Aorta (tissue), 5 donors: ENCODE data around the gene ARID1B. TPM values are rescaled to one million over a fixed set of nuclear protein-coding genes. Genes with fewer than 3 reads are reported as not detected.
A peak's percentile ranks its signal among the peaks of the same experiment; 100 is the strongest.

Experiments
- ATAC-seq: fragments of 200-7000 bp; cut with Tn5 transposase; one replicate; pipeline ENCODE4 v1.9.1; 2022; ENCODE audit warnings: moderate library complexity; ENCODE audit not compliant: low FRiP score
- DNase-seq, 2 donors: peaks; one replicate each; pipeline ENCODE4 v3.0.0-alpha.2; 2020
- H3K27ac ChIP-seq, 2 donors: one replicate each; pipeline ENCODE4 v1.5.1; 2013; ENCODE audit warnings: low read length in 2 of 2, mild to moderate bottlenecking in 2 of 2, moderate library complexity in 2 of 2, control low read depth in 1 of 2, inconsistent platforms in 1 of 2, low read depth in 1 of 2
- H3K27me3 ChIP-seq, 2 donors: one replicate each; pipeline ENCODE4 v1.6.1; 2013; ENCODE audit warnings: control low read depth in 1 of 2, low read length in 1 of 2, mild to moderate bottlenecking in 1 of 2, moderate library complexity in 1 of 2; ENCODE audit not compliant: insufficient read depth in 2 of 2, control insufficient read depth in 1 of 2
- H3K36me3 ChIP-seq, 2 donors: one replicate each; pipeline ENCODE4 v1.6.1; 2013; ENCODE audit warnings: control low read depth in 1 of 2, low read length in 1 of 2, mild to moderate bottlenecking in 1 of 2; ENCODE audit not compliant: insufficient read depth in 2 of 2, control insufficient read depth in 1 of 2
- H3K4me1 ChIP-seq, 2 donors: one replicate each; pipeline ENCODE4 v1.6.1; 2013; ENCODE audit warnings: low read length in 2 of 2, control low read depth in 1 of 2, mild to moderate bottlenecking in 1 of 2, moderate library complexity in 1 of 2; ENCODE audit not compliant: insufficient read depth in 2 of 2, control insufficient read depth in 1 of 2
- H3K4me3 ChIP-seq, 2 donors: one replicate each; pipeline ENCODE4 v1.5.1; 2013; ENCODE audit warnings: low read length in 2 of 2, control low read depth in 1 of 2, mild to moderate bottlenecking in 1 of 2
- H3K9me3 ChIP-seq: one replicate; pipeline ENCODE4 v1.6.1; 2013; ENCODE audit warnings: mild to moderate bottlenecking, low read length; ENCODE audit not compliant: control insufficient read depth
- WGBS, 2 donors: extraction: QIAGEN DNeasy Blood & Tissue Kit; methylation state at CpG; one replicate each; pipeline ENCODE4 v1.1.7; 2013; 5-methylcytosine and 5-hydroxymethylcytosine counted together
- intact Hi-C, 2 donors: fragments of 100-400 bp; cut with DNase I; formaldehyde crosslinking; loops; one replicate each; pipeline versions ENCODE4 v1.14.2 to v1.15.0; 2022
- polyA plus RNA-seq, 2 donors: library from polyadenylated mRNA; stranded (reverse); fragments of 200-250 nt; gene quantifications; one replicate each; pipeline ENCODE4 v1.2.3, GENCODE V29; 2013
- total RNA-seq, 2 donors: library from RNA; stranded (reverse); fragmentation: NEBNext Ultra II Directional; extraction: Animal tissue kit (Norgen Biotek cat#: 25700); gene quantifications; one replicate each; pipeline ENCODE4 v1.2.1, GENCODE V29; 2021
- donor health status: healthy with polysubstance abuse.
- donor health status: Bipolar disorder and iron deficiency.
- donor health status: DM: no; HTN: no; CAD: no.
- donor health status: DM: no; HTN: no; CAD: no.
- donor health status: DM: yes; HTN: yes; CAD: no.

Gene ARID1B
- total and polyA plus RNA-seq, 4 donors = 6.5 to 143 (median 54.5) TPM

DNA sequence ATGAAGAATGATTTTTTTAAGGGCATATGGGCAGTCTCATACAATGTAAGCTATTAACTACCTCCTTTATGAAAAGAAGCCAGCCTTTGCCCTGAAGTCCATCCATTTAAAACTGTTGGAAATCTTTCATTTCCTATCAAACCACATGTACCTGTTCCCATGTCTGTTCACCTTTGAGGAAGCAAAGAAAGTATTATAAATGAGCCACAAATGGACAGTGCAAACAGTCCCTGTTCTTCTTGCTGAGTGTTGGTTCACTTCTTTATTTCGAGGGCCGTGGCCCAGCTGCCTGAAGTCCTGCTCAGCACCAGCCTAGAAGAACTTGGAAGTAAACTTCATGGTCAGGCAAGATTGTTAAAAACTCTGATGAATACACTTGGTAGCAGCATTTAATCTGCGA, 433.8 kb downstream of the ARID1B start:
- no peaks in the 10 kb centered on the region for H3K4me1 ChIP-seq
- no peaks in the 10 kb centered on the region for H3K27me3 ChIP-seq
- H3K4me3 ChIP-seq = no peak overlapping the region
- H3K27ac ChIP-seq = peak overlapping the region in 1 of 2 donors; percentile 25
- no peak for ATAC-seq
- 90 to 93% methylated on average over 3 of the region's 3 CpGs for WGBS, 2 donors
- no peak for DNase-seq
- peaks cover 0 to 6% of the 10 kb centered on the region in 2 donors for H3K36me3 ChIP-seq
- intact Hi-C loops = no loop called here
- H3K9me3 ChIP-seq = no peaks in the 10 kb centered on the region

DNA sequence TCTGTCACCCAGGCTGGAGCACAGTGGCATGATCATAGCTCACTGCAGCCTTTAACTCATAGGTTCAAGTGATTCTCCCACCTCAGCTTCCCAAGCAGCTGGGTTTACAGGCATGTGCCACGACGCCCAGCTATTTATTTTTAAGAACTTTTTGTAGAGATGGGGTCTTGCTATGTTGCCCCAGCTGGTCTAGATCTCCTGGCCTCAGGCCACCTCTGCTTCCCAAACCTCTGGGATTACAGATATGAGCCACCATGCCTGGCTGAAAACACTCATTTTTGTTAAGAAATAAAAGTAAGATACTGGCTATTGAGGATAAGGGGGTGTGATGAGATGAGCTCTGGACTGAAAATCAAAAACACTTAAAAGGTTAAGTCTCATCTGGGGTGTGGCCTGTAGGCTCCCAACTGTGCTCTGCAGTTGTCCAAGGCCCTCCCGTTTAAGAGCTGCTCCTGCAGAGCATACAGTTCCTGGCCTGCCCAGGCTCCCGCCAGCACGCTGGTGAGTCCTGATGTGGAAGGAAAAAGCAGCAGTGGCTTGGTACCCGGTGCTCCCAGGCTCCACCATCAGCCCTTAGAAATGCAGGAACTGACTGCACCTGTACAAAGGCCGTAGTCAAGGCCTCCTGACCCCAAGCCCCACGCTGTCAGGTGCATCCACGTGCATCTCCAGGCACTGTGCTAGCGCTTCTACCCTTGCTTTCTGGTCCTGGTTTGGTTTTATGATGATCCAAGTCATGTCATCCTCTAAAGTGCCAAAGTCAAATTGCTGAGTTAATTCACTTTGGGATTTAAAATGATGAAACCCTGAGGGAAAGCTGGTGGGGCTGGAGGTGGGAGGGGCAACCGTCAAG, 434.7 kb downstream of the ARID1B start:
- Histone ChIP-seq H3K4me1 (no peaks in the 10 kb centered on the region), H3K36me3 (peaks cover 0 to 2% of the 10 kb centered on the region in 2 donors), H3K27me3 (no peaks in the 10 kb centered on the region), H3K9me3 (no peaks in the 10 kb centered on the region), H3K4me3 (no peak overlapping the region), H3K27ac (no peak overlapping the region)
- WGBS, 2 donors = 80 to 82% methylated on average over 11 of the region's 11 CpGs
- peak in 1 of 2 donors; percentile 54 for DNase-seq
- ATAC-seq = peak; percentile 17
- intact Hi-C loops = no loop called here

DNA sequence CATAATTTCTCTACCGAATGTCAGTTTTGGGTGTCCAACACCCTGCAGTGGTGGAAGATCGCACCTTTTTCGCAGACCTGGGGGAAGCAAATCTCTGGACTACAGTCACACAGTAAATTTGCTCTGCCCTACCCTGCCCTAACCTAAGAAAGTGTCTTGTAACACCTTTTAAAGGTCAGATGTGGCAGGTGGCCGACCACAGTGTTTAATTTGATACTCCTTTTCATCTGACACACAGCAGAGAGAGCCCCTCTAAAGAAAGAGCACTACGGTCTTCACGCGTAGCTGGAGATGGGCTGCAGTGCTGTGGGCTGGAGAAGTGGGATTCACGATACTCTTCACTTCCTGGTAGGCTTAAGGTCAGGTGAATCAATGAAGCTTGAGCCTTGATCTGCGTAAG, 436.2 kb downstream of the ARID1B start:
- Histone ChIP-seq H3K27ac (peak overlapping the region in 1 of 2 donors; percentile 45), H3K36me3 (no peaks in the 10 kb centered on the region), H3K27me3 (no peaks in the 10 kb centered on the region), H3K4me1 (no peaks in the 10 kb centered on the region), H3K4me3 (no peak overlapping the region), H3K9me3 (no peaks in the 10 kb centered on the region)
- 92 to 95% methylated on average over 9 of the region's 9 CpGs for WGBS, 2 donors
- DNase-seq (no peak), ATAC-seq (no peak)
- intact Hi-C loops = no loop called here

DNA sequence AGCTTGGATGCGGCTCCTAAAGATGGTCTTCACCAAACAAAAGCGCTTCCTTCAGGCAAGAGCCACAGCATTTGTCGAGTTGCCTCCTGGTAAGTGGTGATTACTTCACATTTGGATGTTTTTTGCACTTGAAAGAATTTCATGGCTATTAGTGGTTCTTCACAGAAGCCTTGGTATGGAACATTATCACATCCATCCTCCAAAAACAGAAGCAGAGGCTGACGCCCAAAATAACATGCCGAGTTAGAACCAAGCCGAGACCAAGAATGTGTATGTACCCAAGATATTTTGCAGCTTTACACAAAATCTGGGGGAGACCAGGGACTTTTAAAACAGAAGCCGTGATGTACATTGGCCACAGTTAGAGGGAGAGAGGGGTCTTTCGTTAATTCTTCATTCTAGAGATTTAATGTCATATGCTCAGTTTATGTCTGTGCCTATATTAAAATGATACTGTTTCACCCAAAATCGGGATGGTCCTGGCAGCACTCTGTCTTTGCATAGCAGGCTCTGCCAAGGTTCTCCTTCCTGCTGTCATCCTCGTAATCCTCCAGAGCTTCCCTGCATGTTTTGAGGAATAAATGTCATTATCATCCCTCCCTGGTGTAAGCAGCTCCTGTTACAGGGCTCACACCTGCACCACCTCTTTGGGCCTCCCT, 436.9 kb downstream of the ARID1B start:
- Histone ChIP-seq H3K36me3 (no peaks in the 10 kb centered on the region), H3K27me3 (no peaks in the 10 kb centered on the region), H3K4me3 (no peak overlapping the region), H3K9me3 (no peaks in the 10 kb centered on the region), H3K27ac (no peak overlapping the region), H3K4me1 (no peaks in the 10 kb centered on the region)
- intact Hi-C loops = no loop called here
- ATAC-seq (no peak), DNase-seq (no peak)
- WGBS, 2 donors = 66 to 70% methylated on average over 10 of the region's 10 CpGs

DNA sequence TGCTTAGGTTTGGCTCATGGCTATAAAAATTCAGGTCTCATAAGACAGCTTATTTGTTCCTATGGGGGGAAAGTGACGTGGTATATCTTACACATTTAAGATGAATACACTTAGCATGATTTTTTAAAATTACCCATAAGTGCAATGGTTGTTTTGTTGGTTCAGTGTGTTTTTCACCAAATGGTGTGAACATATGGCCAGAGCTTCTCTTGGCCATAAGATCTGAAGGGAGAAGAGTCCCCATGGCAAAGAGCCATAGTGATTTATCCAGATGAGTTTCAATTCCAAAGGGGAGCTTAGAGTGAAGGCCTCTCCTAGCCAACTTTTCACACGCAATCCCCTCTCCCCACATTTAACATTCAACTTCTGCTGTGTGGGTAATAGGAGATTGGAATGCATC, 438.5 kb downstream of the ARID1B start:
- Histone ChIP-seq H3K27ac (no peak overlapping the region), H3K9me3 (no peaks in the 10 kb centered on the region), H3K36me3 (no peaks in the 10 kb centered on the region), H3K4me3 (no peak overlapping the region), H3K27me3 (no peaks in the 10 kb centered on the region), H3K4me1 (no peaks in the 10 kb centered on the region)
- DNase-seq = no peak
- no peak for ATAC-seq
- whole genome bisulfite sequencing, 2 donors = 93 to 98% methylated on average over 2 of the region's 2 CpGs
- intact Hi-C loops = no loop called here

DNA sequence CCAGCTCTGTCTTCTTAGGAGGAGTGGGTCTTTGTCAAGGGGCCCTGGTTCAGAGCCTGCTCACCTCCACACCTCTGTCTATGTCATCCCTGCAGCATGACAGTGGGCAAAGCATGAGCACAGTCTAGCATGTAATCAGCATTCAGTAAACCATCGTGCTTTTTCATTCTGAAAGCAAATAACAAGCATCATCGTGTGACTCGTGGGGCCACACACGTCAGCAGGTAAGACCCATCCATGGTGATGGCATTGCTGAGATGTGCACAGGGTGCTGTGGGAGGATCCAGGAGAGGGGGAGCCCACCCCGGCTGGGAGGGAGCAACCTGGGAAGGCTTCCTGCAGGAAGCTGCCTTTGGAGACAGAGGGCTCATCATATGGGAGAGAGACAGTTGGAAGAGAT, 439.4 kb downstream of the ARID1B start:
- ATAC-seq (no peak), DNase-seq (peak in 1 of 2 donors; percentile 60)
- Histone ChIP-seq H3K4me1 (no peaks in the 10 kb centered on the region), H3K9me3 (no peaks in the 10 kb centered on the region), H3K4me3 (no peak overlapping the region), H3K36me3 (no peaks in the 10 kb centered on the region), H3K27me3 (no peaks in the 10 kb centered on the region), H3K27ac (no peak overlapping the region)
- intact Hi-C loops = no loop called here
- WGBS, 2 donors = 89 to 92% methylated on average over 5 of the region's 5 CpGs

DNA sequence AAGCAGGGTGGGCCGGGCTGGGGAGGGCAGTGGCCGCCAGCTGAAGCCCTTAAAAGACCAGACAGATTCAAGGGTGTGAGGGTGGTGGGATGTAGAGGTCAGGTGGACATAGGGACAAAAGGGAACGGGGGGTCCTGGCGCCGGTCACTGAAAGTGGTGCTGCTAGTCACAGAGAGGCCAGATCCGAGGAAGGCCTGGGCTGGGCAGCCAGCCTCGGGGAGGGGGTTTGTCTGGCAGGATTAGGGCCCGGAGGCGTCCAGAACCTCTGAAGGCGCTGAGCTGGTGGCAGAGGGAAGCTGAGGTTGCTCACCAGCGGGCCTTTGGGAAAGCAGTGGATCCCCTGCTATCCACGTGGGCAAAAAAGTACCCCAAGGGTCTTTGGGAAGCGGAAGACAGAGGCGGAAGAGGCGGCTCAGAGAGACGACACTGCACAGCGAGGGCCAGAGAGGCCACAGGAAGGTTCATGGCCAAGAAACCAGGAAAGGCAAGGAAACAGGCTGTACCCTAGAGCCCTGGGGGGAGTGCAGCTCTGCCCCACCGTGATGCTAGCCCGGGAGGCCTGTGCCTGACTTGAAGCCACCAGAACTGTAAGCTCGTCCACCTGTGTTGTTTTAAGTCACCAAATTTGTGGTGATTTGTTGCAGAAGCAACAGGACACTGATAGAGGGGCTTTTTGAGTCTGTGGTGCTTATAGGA, 440.2 kb downstream of the ARID1B start:
- no peak overlapping the region for H3K27ac ChIP-seq
- WGBS, 2 donors = 91% methylated on average over 20 of the region's 20 CpGs
- peak in 1 of 2 donors; percentile 74 for DNase-seq

DNA sequence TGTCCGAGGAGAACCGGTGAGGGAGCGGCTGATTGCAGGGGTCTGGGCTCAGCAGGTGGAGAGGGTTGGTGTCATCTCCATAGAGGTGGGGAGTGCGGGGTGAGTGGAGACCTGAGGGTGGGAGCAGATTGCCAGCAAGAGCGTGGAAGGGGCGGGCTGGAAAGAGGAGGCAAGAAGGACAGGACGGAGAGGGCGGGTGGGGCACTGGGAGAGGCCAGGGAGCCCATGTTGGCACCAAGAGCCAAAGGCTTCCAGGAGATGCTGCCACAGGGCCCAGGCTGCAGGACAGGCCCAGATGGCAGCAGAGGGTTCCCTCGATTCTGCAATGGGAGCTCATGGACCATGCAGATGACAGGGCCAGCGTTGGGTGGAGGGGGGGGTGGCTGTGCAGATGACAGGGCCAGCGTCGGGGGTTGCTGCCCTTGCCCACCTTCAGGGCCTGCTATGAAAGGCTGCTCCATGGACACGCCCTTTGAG, 440.8 kb downstream of the ARID1B start:
- Histone ChIP-seq H3K4me1 (no peaks in the 10 kb centered on the region), H3K27me3 (no peaks in the 10 kb centered on the region), H3K36me3 (no peaks in the 10 kb centered on the region), H3K27ac (no peak overlapping the region), H3K4me3 (no peak overlapping the region), H3K9me3 (no peaks in the 10 kb centered on the region)
- 95 to 96% methylated on average over 13 of the region's 13 CpGs for WGBS, 2 donors
- ATAC-seq (no peak), DNase-seq (no peak)
- intact Hi-C loops = loop anchor here in 1 of 2 donors (2.0 kb wide), 1 partner anchor 13 kb away; no protein-coding TSS in a partner anchor

More for the DNA sequence above, 440.2 kb downstream of the ARID1B start:
- Histone ChIP-seq H3K27me3 (no peaks in the 10 kb centered on the region), H3K4me3 (no peak overlapping the region), H3K4me1 (no peaks in the 10 kb centered on the region), H3K9me3 (no peaks in the 10 kb centered on the region), H3K36me3 (no peaks in the 10 kb centered on the region)
- ATAC-seq = no peak
- intact Hi-C loops = no loop called here
